Left hindlimb (tissue), 1 donor: Measurements from ENCODE around the gene KRT12.

Experiments used
- DNase-seq: peaks from one replicate; pipeline ENCODE4 v3.0.0-alpha.2; 2018

The KRT12 gene

DNA sequence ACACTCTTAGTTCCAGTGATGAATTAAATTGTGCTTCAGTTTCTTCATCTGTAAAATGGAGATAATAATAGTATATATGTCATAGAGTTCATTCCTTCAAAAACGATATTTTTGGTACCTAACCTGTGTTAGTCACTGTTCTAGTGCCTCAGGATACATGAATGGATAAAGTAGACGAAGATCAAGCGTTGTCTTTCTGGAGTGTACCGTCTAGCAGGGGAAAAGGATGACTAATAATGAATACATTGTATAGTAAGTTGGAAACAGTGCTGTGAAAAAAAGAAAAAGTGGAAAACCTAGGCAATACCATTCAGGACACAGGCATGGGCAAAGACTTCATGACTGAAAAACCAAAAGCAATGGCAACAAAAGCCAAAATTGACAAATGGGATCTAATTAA is 53.2 kb downstream of the KRT12 start:
- DNase-seq = no peak

DNA sequence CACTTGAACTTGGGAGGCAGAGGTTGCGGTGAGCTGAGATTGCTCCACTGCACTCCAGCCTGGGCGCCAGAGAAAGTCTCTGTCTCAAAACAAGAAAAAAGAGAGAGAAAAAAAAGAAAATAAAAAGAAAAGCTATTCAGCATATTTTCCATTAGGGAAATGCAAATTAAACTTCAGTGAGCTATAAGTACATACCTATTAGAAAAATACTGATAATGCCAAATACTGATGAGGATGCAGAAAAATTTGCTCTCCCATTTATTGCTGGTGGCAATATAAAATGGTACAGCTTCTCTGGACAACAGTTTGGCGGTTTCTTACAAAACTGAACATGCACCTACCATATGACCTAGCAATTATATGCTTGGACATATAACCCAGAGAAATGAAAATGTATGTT is 54.4 kb downstream of the KRT12 start:
- DNase-seq = no peak
